Stimulated activated CD4-positive, alpha-beta T cell treated with anti-CD3 and anti-CD28 coated beads, Interleukin-2, amount 100 ng/mL, for 24 hours (primary cell): ENCODE data around the gene IL9.

ENCODE experiments used
- DNase-seq, 2 donors: peaks; one replicate each; pipeline ENCODE4 v3.0.0-alpha.2; 2020

IL9 gene

DNA sequence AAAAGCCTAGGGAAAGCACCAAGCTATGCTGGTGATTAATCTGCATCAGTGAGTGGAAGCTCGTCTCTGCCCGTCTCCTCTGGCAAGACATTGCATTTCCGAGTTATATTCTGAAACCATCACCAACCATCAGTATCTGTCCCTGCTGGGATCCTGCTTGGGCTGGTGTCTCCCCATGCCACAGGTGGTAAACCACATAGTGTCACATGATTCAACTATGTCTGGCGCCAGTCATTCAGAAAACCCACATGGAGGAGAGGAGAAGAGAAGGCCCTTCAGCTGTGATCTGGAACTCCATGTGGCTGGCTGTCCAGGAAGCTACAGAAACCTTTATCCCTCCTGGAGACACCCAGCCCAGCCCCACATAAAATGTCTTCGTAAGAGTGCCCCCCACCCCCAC, 4.8 kb downstream of the IL9 start:
- DNase-seq = peak; percentile 37 to 49

DNA sequence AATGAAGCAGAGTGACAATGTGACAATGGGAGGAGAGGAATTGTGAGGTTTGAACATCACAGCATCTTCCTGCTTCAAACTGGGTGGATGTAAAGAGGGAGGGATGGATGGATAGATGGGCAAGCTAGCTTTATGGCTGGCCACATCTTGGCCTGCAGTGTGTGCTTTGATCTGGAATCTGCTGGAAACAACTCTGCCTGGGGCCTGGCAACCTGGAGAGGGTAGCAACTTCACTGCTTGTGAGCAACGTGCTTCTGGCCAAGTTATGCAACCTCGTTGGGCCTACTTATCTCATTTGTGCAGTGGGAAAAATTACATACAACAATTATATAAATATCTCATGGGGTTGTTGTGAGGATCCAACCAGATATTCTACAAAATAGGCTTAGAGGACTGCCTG, 5.3 kb downstream of the IL9 start:
- no peak for DNase-seq

DNA sequence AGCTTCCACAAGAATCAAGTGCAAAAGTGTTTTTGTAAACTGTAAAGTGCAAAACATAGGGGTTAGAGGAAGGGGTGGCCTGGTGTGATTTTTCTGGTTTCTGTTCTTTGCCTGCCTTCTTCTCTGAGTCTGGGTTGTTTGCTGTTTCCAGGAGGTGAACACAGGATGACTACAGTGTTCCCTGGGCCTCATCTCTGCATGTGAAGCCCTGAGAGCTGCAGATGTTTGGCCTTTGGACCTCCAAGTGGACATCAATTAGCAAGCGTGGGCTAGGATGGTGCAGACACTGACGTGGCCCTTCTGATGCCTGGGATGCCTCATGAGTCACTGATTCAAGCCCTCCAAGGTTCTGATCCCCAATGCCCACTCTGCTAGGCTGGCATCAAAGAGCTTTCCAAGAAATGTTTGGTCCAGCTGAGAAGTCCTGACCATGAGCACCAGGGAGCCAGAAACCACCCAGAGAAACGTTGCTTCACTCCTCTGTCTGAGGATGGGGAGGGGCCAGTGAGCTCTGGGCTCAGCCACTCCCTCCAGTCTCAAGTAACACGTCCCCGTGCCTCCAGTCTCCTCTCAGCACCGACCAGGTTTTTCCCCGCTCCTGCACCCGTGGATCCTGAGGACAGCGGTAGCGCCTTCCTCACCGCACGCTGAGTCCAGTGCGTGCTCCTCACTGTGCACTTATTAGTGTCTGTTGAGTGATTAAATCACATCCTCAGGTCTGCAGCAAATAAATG, 7.6 kb downstream of the IL9 start:
- DNase-seq = no peak

DNA sequence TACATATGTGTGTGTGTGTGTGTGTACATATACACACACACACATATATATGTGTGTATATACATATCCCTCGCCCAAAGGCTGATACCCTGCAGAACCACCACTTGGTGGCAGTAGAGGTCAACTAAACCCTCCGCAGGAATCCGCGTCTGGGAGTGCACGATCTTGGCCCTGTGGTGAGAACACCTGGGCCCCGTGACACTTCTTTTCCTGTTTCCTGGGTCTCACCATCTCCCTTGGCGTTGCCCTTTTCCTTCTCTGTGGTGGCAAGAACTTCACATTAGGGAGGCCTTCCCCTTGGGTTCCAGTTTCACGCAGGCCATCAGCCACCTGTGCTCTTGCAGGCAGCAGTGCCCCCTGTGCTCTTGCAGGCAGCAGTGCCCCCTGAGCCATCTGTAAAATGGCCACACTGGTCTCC, 8.2 kb downstream of the IL9 start:
- peak; percentile 63 to 67 for DNase-seq

DNA sequence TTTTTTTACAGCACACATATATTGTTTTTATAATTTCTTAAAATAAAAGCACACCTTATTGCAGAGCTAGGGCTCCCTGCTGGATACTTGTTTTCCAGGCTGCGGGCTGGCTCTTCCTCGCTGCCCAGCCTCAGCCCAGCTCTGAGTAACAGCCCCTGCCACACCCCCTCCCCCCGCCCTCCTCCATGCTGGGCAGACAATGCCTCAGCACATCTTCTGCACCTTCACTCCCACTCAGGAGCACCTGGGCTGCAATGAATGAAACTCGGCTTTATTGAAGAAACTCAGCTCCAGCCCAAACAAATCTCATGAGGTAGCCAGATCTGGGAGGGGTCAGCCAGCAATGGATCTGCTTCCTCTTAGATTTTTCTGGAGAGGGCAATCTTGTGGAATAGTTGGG, 9.5 kb downstream of the IL9 start:
- DNase-seq = no peak

DNA sequence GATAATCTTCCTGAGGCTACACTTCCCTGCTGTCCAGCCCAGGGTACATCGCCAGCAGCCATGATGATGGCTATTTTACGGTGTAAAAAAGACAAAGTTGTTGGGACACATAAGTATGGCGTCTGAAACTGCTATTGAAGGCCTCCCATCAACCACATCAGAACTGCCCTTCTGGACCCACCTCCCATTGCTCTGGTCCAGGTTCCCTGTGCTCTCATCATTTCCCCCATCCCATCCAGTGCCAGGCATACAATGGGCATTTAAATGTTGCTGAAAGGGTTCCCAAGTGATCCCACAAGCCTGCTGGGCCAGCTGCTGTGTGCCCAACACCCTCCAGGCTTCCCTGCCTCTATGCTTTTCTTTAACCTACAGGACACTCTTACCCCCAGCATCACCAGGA, 10.6 kb downstream of the IL9 start:
- no peak for DNase-seq

DNA sequence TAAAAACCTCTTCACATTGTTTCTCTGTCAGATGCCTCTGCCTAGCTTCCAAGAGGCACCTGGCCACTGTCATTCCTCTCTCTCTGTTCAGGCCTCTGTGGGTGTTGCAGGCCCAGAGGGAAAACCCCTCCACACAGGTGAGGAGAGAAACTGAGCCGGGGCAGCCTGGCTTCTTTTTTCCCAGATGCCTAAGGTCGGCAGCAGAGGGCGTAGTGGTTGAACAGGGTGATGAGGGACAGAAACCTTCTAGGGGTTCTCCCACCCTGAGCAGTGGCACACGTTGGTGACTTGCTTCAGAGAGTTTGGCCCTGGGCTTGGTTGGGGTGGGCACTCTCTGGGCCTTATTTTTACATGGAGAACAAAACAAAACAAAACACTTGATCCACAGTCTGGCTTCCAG, 12.2 kb downstream of the IL9 start:
- peak in 1 of 2 donors; percentile 22 for DNase-seq

DNA sequence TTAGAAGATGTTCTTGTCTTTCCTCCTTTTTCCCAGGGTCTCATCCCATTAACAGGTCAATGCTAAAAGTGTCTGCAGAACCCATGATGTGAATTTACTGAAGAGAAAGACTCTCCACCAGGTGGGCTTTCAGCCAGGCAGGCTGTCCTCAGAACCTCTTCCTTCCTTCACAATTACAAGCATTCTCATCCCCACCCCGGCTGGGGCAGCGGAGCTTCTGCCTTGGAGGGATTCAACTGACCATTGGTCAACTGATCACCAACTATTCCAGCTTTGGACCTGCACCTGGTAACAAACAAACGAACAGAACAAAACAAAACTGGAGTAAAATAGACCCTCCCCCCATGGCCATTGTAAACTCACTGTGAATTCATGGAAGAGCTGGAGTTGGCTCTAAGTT, 12.6 kb downstream of the IL9 start:
- no peak for DNase-seq

DNA sequence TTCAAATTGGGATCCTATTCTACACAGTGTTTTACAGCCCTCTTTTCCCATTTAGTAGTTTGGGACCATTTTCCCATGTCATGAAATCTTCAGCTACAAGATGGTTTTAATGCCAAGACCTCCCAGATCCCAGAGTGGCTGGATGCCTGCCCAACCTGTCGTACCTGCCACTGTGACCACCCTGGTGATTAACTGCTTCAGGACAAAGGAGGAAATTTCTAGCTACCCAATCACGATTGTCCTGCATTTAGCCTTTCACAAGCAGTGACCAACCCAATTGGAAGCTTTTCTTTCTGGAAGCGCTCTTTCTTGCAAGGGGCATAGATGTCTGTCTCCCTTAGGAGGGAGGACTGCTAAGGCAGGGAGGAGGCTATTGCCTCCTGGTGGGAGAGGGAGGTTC, 13.8 kb downstream of the IL9 start:
- DNase-seq = no peak

DNA sequence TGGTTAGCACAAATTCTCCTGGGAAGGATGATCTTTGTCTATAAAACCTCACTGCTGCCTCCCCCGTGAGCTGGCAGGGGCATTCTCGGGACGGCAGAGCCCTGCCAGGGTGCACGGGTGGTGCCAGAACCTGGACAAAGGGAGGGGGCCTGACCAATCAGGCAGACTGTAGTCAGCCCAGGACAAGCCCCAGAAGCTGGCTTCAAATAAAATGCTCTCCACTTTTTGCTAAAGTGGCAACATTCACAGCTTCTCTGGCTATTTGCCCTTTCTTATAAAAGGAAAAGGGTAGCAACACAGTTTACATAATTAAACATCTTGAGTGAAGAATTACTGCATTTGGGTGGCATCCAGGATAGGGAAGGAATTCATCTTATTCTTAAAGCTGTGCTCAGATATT, 14.4 kb downstream of the IL9 start:
- no peak for DNase-seq

DNA sequence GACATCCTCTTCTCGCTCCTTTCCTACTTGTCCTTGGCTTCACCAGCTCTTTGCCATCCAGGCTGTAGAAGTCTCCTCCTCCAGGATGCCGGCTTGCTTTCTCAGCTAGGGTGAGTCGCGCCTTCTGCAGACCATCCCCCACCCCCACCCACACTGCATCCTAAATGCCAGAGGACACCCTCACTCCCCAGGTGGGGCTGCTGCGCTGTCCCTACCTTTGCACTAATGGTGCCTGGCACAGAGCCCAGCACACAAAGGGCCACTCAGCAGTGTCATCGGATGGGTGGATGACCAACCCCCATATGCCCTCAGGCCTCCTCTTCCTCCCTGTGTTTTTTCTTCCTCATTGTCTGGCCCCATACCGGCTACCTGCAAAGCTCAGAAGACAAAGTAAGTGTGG, 14.8 kb downstream of the IL9 start:
- no peak for DNase-seq

DNA sequence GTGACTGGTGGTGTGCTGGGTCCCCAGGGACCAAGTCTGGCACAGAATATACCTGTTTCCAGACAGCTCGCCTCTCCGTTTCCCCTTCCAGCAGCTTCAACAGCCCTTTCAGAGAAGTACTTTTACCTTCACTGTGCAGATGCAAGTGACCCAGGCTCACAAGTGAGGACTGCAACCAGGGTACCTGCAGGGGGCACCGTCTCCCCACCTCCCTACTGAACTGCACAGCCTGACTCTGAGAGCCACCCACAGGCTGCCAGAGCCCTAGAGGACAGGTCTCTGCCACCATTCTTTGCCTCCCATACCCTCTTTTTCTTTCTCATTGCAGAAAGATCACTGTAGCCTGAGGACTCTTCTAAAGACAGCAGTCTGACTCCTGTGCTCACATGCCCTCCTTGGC, 15.4 kb downstream of the IL9 start:
- peak in 1 of 2 donors; percentile 27 for DNase-seq

DNA sequence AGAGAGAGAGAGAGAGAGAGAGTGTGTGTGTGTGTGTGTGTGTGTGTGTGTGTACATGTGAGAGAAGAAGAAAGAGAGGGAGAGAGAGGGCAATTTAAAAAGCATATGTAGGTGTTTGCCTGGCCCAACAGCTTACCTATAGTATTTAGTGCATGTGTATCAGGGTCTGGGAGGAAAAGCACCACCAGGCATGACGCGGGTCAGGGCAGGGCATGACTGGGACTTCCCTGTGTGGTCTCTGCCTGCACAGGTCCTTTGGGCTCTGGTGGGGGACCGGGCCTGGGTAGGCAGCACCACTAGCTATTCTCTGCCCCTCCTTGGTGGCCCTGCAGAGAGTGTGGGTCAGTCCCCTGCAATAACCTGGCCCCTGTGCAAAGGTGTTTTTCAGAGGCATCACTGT, 16.1 kb downstream of the IL9 start:
- no peak for DNase-seq

DNA sequence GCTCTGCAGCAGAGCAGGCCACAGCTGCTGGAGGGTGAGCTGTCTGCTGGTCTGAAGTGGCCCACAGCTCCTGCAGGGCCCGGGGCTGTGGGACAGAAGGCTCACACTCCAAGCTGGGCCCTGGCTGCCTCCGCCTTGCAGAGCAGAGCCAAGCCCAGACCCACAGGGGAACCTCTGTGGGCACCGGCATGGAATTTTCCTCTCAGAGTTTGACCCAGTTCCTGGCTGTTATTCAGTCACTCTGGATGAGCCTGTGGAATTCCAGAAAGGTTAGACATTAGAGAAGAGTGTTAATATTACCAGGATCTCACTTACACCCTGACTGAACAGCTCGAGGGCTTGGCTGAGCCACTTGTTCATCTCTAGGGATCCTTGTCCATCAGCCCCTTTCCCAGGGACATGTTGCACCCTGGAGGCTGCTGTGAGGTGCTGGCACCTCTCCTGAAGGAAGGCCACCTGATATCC, 17.5 kb downstream of the IL9 start:
- DNase-seq = no peak

DNA sequence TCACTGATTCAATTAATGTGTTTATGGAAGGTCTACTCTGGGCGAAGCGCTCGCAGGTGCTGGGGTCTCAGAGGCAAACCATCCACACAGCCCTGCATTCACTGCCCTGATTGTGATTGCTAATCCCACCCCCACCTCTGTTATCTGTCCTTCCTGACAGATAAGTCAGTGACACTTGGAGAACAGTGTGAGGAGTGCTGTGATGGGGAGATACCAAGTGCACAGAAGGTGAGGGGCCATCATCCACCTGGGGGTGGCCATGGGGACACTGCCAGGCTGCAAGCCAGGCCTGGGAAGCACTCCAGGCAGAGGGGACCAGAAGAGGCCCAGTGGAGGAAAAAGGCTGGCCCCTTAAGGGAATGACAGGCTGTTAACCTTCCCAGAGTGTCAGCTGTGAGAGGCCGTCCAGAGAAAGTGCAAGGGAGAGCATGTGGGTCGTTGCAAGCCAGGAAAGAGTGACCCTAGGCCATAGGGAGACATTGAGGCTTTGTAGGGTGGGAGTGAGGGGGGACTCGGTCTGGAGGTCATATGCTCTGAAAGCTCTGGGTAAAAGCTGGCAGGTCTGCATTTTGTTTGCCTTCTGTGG, 18.0 kb downstream of the IL9 start:
- DNase-seq = no peak

DNA sequence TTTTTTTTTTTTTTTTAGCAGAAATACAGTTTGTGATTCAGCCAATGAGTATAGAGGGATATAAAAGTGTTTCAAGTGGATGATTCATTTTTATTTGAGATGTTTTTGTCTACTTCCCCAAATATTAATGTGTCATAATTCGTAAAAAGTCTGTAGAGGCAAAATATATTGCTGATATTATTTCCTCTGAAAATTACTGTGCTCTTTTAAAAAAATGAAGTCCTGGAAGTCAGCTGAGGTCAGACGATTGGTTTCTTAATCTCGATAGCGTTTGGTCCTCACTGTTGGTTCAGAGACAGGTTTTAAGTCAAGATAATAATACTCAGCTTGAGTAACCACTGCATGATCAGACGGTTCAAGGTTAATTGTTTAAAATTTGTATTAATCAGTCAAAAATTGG, 19.5 kb downstream of the IL9 start:
- no peak for DNase-seq

DNA sequence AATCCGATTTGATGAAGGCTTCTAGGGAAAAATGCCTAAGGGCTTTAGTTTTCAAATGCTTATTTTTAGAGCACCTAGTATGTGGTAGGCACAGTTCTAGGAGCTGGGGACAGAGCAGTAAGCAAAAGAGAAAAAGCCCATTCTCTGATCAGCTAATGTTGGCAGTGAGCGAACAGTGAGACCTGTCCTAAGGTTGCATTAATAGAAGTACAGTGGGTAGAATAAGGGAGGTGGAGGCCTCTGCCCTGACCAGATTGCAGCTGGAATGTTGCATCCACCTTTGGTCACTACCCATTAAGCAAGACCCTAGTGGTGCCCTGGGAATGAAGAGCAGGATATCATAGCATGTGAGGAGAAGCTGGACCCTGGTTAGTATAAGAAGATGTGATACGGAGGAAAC, 20.1 kb downstream of the IL9 start:
- no peak for DNase-seq

DNA sequence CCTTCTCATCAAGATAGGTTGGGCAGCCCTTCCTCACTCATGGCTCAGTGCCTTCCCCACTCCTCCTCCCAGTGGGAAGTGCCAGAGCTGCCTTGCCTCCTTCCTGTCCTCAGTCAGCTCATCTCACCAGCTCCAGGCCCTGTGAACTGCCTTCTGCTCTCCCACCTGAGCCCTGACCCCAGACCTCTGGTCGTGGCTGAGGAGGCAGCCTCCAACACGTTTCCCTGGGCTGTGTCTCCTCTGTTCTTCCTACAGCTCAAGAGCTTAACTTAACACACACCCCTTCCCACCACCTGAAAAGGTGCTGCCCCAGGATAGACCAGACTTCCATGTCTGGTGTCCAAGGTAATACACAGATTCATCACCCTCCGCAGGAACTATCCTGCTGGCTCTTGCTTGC, 21.2 kb downstream of the IL9 start:
- no peak for DNase-seq

DNA sequence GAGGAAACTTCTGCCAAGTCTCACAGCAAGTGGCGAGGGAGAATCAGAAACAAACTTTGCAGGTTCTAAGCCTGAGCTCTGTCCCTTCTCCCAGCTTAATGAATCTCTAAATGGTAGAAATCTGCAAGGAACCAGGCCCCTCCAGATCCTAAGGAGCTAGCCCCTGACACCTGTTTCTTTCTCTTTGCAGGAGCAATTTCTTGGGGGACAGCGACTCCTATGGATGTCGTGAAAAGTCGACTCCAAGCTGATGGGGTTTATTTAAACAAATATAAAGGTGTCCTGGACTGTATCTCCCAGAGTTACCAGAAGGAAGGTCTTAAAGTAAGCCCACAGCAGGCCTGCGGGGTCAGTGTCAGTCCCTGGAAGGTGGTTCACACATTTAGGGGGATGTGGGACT, 21.8 kb downstream of the IL9 start:
- no peak for DNase-seq

DNA sequence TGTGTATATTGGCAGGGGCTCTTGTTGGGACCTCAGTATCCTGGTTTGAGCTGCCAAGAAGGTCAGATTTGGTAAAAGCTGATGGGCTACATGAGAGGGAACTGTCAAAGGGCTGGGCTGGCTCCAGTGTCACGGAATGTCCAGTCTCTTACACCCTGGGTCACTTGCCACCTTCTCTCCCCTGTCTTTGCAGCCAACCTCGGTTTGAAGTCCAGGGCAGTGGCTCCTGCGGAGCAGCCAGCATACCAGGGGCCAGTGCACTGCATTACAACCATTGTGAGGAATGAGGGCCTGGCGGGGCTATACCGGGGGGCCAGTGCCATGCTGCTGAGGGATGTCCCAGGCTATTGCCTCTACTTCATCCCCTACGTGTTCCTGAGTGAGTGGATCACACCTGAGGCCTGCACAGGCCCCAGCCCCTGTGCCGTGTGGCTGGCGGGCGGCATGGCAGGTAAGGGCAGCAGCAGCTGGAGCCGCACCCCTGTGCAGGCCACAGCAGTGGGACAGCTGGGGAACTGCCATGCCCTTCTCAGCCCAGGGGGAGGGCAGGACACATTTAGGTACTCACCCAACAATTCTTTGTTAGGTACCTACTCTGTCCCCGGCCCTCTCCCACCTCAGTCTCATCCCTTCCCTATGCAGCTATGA, 24.2 kb downstream of the IL9 start:
- DNase-seq = no peak

DNA sequence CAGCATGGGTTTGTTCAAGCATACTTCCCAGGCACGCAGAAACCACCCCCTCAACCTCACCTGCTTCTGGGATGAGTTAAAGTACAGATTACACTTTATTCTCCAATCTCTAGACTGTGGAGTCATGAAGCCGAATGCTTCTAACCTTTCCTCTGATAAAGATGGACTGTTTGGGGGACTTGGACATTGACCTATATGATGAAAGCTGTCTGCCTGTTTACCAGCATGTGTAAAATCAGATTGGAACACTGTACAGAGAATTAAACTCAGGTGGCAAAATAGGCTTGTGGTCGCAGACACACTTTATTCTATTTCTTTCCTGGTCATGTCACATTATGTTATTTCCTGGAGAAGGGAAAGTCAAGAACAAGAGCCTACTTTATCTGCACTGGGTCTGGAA, 25.7 kb downstream of the IL9 start:
- no peak for DNase-seq

DNA sequence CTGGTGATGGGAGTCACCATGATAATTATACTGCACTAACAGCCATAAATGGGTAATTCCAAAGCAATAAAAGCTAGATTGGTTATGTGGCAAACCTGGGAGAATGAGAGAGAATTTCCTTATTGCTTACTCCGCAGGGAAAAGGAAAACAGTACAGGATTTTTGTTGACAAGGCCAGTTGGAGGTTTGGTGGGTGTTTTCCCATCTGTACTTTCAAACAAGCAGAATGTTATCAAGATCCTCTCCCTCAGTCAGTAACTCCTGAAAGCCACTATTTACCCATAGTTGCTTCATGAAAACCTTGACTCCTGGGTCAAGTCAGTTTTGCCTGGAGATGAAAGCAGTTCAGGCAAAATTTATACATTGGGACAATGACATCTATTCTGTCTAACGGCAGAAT, 26.4 kb downstream of the IL9 start:
- DNase-seq = no peak

DNA sequence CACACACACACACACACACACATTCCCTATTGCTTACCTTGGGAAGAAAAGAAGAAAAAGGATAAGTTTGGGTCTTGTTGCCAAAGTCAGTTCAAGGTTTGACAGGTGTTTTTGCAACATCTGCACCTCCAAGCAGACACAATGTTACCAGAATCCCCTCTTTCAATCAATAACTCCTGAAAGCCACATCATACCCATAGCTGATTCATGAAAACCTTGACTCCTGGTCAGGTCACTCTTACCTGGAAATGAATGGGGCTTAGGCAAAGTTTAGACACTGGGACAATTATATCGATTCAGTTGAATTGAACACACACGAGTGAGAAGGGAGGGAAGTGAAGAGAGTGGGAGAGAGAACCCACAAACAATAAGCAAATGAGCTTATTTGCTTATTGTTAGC, 27.0 kb downstream of the IL9 start:
- no peak for DNase-seq

DNA sequence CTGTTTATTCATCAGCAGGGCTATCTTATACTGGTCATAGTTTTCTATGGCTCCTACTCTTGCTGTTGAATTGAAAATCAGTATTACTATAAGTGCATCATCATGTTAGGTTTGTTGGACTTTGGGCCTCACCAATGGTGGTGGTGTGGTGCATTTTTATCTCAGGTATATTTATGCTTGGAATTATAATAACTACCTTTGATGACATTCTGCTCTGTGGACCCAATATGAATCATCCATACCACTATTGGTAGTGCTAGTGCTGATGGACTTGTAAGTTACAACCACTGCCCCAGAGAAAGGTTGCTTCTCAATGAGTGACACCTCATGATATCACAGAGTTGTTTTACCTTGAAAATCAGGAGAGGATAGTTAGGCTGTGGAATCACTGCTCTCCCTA, 28.0 kb downstream of the IL9 start:
- DNase-seq = no peak

DNA sequence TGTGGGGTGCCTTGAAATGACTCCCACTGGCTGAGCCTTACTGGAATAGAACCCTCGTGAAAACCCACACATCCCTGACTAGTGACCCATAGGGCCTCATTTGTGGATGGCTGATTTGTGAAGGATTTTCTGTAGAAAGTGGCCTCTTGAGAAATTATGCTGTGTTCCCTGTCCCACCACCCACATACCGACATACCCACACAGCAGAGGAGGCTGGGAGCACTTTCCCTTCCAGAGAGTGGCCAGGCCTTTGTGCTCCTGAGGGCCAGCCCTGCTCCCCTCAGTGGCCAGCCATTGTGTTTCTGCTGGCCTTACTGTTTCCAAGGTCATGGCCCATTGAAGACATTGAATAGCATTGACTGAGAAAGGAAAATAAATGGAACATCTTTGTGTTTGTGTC, 29.6 kb downstream of the IL9 start:
- no peak for DNase-seq
